Activated gamma-delta T cell (primary cell): ENCODE data around the gene DNAJC11.

Experiments
- DNase-seq: peaks from one replicate; lab custom pipeline; 2025; lab: John Stamatoyannopoulos, UW

DNAJC11 gene

GRCh38 chr1:6624710-6625583 is 76.7 kb downstream of the DNAJC11 start, which contains the start of gene THAP3:
THAP3 (plus strand) TSS chr1:6624868; CDS start chr1:6625219, 351 bp downstream.
- peak; percentile 85 for DNase-seq

- no peak for DNase-seq
Observed at GRCh38 chr1:6623269-6623965, 78.2 kb downstream of the DNAJC11 start.

DNA sequence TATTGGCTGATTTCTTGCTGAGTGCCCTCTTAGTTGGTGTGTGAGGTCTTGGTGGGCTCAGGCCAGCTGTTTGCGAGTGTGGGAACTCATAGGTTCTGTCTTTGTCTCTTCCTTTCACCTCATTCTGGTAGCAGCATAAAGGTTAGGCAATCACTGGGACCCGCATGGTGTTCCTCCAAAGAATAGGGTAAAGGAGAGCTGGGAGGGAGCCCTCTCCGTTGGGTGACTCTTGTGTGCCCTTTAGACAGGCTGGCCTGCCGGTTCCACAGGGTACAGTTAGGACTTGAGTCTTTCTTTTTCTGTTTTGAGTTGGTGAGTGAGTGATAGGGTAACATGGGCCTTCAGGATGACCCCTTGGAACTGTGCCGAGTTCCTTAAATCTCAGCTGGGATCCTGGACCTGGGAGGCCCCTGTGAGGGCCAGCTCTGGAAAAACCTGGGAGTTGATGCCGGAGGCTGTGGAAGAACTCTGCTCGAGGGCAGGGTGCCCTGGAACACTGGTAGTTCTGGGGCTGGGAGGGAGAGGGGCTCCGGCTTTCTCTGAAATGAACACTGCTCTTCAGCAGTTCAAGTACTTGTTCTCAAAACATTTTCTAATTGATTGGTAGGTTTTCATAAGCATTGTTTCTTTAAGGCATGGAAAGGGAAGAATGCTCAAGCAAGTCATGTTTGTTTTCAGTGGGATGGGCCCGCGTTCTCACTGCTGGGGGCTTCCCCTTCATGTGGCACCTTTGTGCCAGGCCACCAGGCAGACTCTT is 79.0 kb downstream of the DNAJC11 start:
- DNase-seq, result no peak

DNA sequence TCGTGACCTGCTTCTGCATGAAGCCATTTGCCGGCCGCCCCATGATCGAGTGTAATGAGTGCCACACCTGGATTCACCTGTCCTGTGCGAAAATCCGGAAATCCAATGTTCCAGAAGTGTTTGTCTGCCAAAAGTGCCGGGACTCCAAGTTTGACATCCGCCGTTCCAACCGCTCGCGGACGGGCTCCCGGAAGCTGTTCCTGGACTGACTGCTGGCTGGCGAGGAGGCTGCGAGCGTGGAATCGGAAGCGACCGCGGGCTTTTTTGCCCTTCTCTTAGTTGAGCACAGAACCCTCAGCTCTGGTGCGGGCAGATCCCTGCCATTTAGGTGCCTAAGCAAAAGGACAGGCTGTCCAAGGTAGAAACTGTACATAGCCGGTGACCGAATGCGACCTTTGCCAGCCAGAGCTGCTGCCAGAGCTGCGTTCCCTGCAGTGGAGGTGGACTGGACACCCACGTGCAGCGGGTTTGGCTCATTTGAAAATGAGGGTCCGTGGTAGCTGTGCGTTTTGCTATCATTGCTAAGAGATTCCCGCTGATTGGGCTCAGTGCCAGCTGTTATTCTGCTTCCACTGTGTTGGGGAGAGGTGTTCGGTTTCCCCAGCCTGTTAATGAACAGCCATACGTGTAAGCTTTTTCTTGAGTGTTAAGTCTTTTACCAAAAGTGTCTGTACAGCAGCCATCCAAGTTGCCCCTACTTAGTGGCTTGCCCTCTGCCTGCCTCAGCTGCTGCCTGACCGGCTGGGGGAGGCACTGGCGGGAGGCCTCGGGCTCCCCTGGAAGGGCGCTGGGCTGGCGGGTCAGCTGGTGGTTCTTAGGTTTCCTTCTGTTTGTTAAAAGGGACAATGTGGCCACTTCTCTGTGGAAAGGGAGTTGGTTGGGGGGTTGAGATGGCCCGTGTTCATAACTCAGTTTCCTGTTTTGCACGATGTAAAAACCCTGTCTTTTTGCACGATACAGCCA is 79.9 kb downstream of the DNAJC11 start:
- DNase-seq, result no peak

DNA sequence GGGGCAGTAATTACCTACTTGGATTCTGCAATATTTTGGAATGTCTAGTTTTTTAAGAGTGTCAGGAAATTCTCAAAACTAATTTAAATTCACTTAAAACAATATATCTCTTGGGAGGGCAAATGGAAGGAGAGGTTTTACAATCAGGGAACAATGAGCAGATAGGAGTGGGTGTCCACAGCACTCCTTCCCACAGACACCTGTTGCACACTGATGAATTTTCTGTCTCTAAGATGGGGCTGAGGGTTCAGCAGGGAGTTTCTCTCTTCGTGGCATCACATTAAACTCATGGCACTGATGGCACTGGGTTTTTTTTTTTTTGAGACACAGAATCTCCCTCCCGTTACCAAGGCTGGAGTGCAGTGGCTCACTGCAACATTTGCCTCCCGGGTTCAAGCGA is 82.6 kb downstream of the DNAJC11 start:
- no peak for DNase-seq

DNA sequence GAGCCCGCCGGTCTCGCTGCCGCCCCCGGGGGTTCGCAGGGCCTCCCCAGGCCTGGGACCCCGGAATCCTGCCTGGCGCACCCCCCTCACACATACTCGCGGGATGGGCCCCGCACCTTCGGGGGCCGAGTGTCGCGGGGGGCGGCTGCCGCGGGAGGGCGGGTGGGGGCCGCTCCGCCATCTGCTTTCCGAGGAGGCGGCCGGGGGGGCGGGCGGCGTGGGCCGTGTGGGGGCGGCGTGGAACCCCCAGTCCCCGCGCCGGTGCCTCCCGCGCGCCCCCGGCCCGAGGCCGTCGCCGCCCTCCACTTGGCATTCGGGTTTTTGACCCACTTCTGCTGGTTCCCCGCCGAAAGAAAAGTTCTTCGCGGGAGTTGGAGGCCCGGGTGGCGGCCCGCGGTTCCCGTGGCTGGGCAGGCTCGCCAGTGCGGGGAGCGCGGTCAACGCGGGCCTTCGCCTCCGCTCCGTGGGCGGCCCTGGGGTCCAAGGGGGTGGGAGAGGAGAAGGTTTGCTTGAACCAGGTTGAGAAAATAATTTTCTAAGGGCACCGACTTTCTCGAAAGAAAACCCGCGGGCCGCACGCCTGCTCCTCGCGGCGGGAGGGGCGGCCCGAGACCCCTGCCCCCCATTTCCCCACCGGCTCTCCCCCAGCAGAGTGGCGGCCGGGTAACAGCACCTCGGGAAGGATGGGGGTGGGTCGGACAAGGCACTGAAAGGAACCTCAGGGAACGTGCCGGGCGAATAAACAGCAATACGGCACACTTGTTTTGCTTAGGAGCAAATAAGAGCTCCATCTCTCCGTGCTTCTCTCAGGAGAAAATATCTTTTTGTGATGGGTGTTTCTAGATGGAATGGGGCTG is 86.5 kb downstream of the DNAJC11 start:
- peak; percentile 32 for DNase-seq

GRCh38 chr1:6614019-6614928 is 87.3 kb downstream of the DNAJC11 start:
- peak; percentile 51 for DNase-seq

GRCh38 chr1:6613361-6614018 is 88.1 kb downstream of the DNAJC11 start, which contains the start of gene PHF13:
PHF13 (plus strand) TSS chr1:6613731; CDS start chr1:6614067, 336 bp downstream.
- peak; percentile 99 for DNase-seq

GRCh38 chr1:6612641-6613360 is 88.8 kb downstream of the DNAJC11 start:
- no peak for DNase-seq

DNA sequence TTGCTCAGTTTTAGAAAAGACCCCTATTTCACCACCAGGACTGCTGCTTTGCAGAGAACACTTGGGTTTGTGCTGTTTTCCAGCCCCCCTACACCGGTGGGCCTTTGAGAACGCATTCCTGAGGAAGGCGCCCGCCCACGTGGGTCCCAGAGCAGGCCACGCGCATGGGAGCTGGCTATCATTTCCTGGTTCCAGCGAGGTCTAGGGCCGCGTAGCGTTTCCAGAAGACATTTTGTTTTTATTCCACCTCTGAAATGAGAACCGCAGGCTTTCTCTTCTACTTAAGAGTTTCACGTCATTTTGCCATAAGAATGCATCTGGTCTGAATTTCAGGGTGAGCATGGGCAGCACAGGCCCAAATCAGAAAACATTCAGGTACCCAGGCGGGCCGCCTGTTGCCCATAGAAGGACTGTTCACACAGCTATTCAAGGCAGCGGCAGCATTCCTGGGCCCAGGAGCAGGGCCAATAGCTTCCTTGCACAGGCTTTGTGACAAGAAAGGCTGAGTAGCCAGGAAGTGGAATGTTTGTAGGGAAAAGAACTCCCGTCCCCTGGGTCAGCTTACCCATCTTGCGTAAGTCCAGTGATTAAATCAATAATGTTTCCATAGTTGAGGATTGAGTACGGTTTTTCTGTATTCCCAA is 97.6 kb downstream of the DNAJC11 start:
- DNase-seq, result no peak

- no peak for DNase-seq
Observed at GRCh38 chr1:6603238-6603914, 98.2 kb downstream of the DNAJC11 start.

GRCh38 chr1:6602669-6603237 is 98.9 kb downstream of the DNAJC11 start, which contains the start of gene KLHL21:
KLHL21 (minus strand) TSS chr1:6602869; CDS start chr1:6602817, 52 bp downstream.
- DNase-seq, result peak; percentile 86

- no peak for DNase-seq
Observed at GRCh38 chr1:6601923-6602668, 99.5 kb downstream of the DNAJC11 start.

GRCh38 chr1:6601049-6601922 is 100.3 kb downstream of the DNAJC11 start:
- peak; percentile 38 for DNase-seq
